Mesodermal cell (in vitro differentiated cells): ENCODE results near the gene SGMS1.
A peak's percentile ranks its signal among the peaks of the same experiment; 100 is the strongest.

Experiments
- H3K27ac ChIP-seq: 2 replicates; pipeline ENCODE4 v1.7.0; 2013; ENCODE audit warnings: mild to moderate bottlenecking, low read depth, low read length, moderate library complexity; ENCODE audit not compliant: severe bottlenecking
- H3K36me3 ChIP-seq: 2 replicates; pipeline ENCODE4 v1.7.1; 2013; ENCODE audit warnings: mild to moderate bottlenecking, low read length, moderate library complexity; ENCODE audit not compliant: control insufficient read depth, insufficient read depth
- H3K4me1 ChIP-seq: one replicate; pipeline ENCODE4 v1.7.1; 2013; ENCODE audit warnings: mild to moderate bottlenecking, low read length; ENCODE audit not compliant: insufficient read depth, control insufficient read depth, poor library complexity, severe bottlenecking
- H3K4me3 ChIP-seq: 2 replicates; pipeline ENCODE4 v1.7.0; 2013; ENCODE audit warnings: low read length, control low read depth, mild to moderate bottlenecking; ENCODE audit not compliant: insufficient read depth, poor library complexity, severe bottlenecking; ENCODE audit errors: extremely low read depth
- H3K9me3 ChIP-seq: 2 replicates; pipeline ENCODE4 v1.7.1; 2013; ENCODE audit warnings: mild to moderate bottlenecking, low read length, moderate library complexity; ENCODE audit not compliant: control insufficient read depth
- WGBS, 2 experiments: methylation state at CpG; one replicate each; pipeline ENCODE4 v1.1.5; 2013; ENCODE audit warnings: missing lambda C conversion rate in 2 of 2; ENCODE audit not compliant: insufficient coverage in 2 of 2; 5-methylcytosine and 5-hydroxymethylcytosine counted together

Gene SGMS1

GRCh38 chr10:50407076-50407801 lies 216.5 kb downstream of the SGMS1 start:
- peaks cover 8% of the 10 kb centered on the region for H3K36me3 ChIP-seq
- peaks cover 10% of the 10 kb centered on the region for H3K4me1 ChIP-seq
- H3K4me3 ChIP-seq, result no peak overlapping the region
- no peaks in the 10 kb centered on the region for H3K9me3 ChIP-seq
- H3K27ac ChIP-seq, result no peak overlapping the region
- WGBS, 2 experiments, result 68 to 72% methylated on average over 5 of the region's 7 CpGs

DNA sequence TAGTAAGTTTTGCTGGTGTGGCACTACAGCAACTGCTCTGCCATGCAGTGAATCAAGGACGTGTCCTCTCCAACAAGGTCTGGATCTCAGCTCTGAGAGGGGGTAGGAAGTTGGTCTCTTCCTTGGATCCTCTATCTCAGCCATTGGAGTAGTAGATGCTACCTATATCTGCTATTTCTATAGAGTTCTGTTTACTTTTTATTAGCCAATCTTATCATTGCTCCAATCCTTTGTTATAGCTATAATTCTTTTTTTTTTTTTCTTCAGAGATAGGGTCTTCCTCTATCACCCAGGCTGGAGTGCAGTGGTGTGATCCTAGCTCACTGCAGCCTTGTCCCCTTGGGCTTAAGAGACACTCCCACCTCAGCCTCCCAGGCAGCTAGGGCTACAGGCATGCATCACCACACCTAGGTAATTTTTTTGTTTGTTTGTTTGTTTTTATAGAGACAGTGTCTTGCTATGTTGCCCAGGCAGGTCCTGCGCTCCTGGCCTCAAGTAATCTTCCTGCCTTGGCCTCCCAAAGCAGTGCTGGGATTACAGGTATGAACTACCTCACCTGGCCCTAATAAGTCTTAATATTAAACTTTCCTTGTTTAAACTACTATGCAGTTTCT lies 217.2 kb downstream of the SGMS1 start:
- H3K4me3 ChIP-seq, result no peak overlapping the region
- WGBS, 2 experiments, result 100% methylated on average over 2 of the region's 2 CpGs; no CpG with 5 or more reads in 1 of the 2 experiments
- H3K27ac ChIP-seq, result no peak overlapping the region

DNA sequence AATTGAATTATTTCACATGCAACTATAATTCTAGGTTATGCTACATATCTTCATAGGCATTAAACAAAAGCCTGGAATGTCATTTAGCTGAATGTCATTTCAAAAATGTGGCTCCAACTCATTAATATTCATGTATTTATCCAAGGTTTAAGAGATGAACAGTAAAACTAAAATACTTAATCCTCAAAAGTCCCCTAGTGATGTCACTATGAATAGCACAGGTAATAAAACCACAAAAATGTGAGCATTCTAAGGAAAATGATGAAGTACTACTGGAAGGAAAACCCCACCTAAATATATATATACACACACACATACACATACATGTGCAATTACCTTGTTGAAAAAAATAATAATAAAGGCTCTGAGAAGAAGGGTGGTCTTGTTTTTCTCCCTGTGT lies 218.0 kb downstream of the SGMS1 start:
- Histone ChIP-seq H3K27ac (no peak overlapping the region), H3K4me3 (no peak overlapping the region), H3K36me3 (peaks cover 8% of the 10 kb centered on the region), H3K4me1 (peaks cover 9% of the 10 kb centered on the region), H3K9me3 (no peaks in the 10 kb centered on the region)

More for the DNA sequence above, 217.2 kb downstream of the SGMS1 start:
- Histone ChIP-seq H3K4me1 (peaks cover 10% of the 10 kb centered on the region), H3K9me3 (no peaks in the 10 kb centered on the region), H3K36me3 (peaks cover 8% of the 10 kb centered on the region)

DNA sequence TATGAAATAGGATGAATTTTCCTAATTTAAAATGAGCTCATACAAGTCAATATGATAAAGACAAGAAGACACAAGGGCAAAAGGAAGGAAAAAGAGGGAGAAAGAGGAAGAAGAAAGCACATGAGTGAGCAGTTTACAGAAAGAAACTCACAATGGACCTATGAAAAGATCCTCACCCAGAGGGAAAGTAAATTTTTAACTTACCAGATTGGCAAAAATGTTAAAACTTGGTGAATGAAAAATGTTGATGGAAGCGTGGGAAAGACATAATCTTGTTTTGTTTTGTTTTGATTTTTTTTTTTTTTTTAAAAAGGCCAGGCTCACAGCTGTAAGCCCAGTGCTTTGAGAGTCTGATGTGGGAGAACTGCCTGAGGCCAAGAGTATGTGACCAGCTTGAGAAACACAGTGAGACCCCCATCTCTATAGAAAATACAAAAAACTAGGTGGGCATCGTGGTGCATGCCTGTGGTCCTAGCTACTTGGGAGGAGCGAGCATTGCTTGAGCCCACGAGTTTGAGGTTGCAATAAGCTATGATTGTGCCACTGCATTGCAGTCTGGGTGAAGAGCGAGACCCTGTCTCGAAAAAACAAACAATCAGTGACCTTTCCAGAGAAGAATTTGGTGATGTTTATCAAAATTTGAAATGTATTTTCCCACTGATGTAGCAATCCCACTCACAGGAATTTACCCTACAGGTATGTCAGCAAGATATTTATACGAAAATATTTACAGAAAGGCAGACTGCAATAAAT lies 219.6 kb downstream of the SGMS1 start:
- WGBS, 2 experiments, result 79 to 89% methylated on average over 4 of the region's 7 CpGs
- Histone ChIP-seq H3K4me3 (no peak overlapping the region), H3K36me3 (peaks cover 8% of the 10 kb centered on the region), H3K9me3 (no peaks in the 10 kb centered on the region), H3K4me1 (peaks cover 6% of the 10 kb centered on the region), H3K27ac (no peak overlapping the region)

- Histone ChIP-seq H3K36me3 (peaks cover 7% of the 10 kb centered on the region), H3K4me1 (peaks cover 10% of the 10 kb centered on the region), H3K27ac (no peak overlapping the region), H3K9me3 (no peaks in the 10 kb centered on the region), H3K4me3 (no peak overlapping the region)
- WGBS, 2 experiments, result 83 to 100% methylated on average over 1 to 2 of the region's 6 CpGs
Measured at GRCh38 chr10:50403074-50403473, 220.7 kb downstream of the SGMS1 start.

DNA sequence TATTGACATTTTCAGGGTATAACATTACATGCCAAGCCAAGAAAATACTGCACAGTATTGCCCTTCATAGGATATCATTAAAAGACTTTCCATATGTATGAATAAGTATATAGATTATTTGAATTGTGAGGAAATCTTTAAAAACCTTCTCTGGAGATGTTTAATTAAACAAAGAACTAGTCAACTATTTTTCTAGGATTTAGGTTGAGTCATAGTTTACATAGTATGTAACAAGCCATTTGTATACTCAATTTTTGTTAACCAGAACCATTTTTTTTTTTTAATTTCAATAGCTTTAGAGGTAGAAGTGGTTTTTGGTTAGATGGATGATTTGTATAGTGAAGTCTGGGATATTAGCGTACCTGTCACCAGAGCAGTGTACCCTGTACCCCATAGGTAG lies 221.3 kb downstream of the SGMS1 start:
- peaks cover 13% of the 10 kb centered on the region for H3K4me1 ChIP-seq
- no peaks in the 10 kb centered on the region for H3K9me3 ChIP-seq
- H3K27ac ChIP-seq, result no peak overlapping the region
- peaks cover 4% of the 10 kb centered on the region for H3K36me3 ChIP-seq
- WGBS, 2 experiments, result no CpG with 5 or more reads among the region's 1 CpG
- H3K4me3 ChIP-seq, result no peak overlapping the region

DNA sequence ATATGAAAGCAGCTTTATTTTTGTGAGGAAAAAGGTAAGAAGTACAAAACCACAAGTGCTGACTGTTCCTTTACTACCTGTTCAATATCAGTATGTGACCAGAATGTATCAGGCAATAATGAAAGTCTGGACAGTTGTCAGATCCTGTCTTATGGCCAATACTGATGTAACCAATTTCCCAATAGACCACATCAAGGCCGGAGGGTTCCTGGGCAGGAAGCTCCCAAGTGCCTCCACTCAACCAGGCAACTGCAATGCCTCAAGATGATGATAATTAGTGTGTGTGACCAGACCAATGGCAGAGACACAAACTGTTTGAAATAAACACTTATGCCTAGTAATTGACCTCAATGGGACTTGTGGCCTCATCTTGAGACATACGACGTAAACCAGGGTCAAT lies 223.1 kb downstream of the SGMS1 start:
- WGBS, 2 experiments, result 61 to 89% methylated on average over 2 to 3 of the region's 3 CpGs

GRCh38 chr10:50398823-50399222 lies 224.9 kb downstream of the SGMS1 start:
- Histone ChIP-seq H3K4me3 (no peak overlapping the region), H3K9me3 (no peaks in the 10 kb centered on the region), H3K4me1 (peaks cover 23% of the 10 kb centered on the region), H3K27ac (no peak overlapping the region), H3K36me3 (no peaks in the 10 kb centered on the region)
- 70 to 86% methylated on average over 2 to 3 of the region's 4 CpGs for WGBS, 2 experiments

More for the DNA sequence above, 223.1 kb downstream of the SGMS1 start:
- H3K36me3 ChIP-seq, result no peaks in the 10 kb centered on the region
- no peaks in the 10 kb centered on the region for H3K9me3 ChIP-seq
- peaks cover 21% of the 10 kb centered on the region for H3K4me1 ChIP-seq
- H3K27ac ChIP-seq, result no peak overlapping the region
- H3K4me3 ChIP-seq, result no peak overlapping the region

- Histone ChIP-seq H3K27ac (no peak overlapping the region), H3K4me3 (no peak overlapping the region)
- 90% methylated on average over 2 of the region's 2 CpGs; no CpG with 5 or more reads in 1 of the 2 experiments for WGBS, 2 experiments
Measured at GRCh38 chr10:50398381-50398780, 225.4 kb downstream of the SGMS1 start.

GRCh38 chr10:50397312-50398140 lies 226.2 kb downstream of the SGMS1 start:
- 89 to 100% methylated on average over 1 to 3 of the region's 8 CpGs for WGBS, 2 experiments
- H3K9me3 ChIP-seq, result no peaks in the 10 kb centered on the region
- peak overlapping the region; percentile 13 for H3K27ac ChIP-seq
- no peak overlapping the region for H3K4me3 ChIP-seq
- H3K36me3 ChIP-seq, result no peaks in the 10 kb centered on the region
- peaks cover 29% of the 10 kb centered on the region for H3K4me1 ChIP-seq

More at GRCh38 chr10:50398381-50398780, 225.4 kb downstream of the SGMS1 start:
- Histone ChIP-seq H3K4me1 (peaks cover 26% of the 10 kb centered on the region), H3K9me3 (no peaks in the 10 kb centered on the region), H3K36me3 (no peaks in the 10 kb centered on the region)
